Thyroid gland (tissue), 4 donors: ENCODE measurements around the gene ATRN. TPM values are rescaled to one million over a fixed set of nuclear protein-coding genes. Genes with fewer than 3 reads are reported as not detected.

Experiments used
- DNase-seq, 2 donors: peaks; one replicate each; pipeline ENCODE4 v3.0.0-alpha.2; 2019
- H3K27ac ChIP-seq, 3 donors: fragments of 200-600 bp; sonication (generic); 1 replicate in 2 of 3; 2 replicates in 1 of 3; pipeline ENCODE4 v1.5.1; 2016 to 2019; ENCODE audit warnings: mild to moderate bottlenecking in 1 of 3, moderate library complexity in 1 of 3
- H3K27me3 ChIP-seq: fragments of 200-600 bp; sonication (generic); one replicate; pipeline ENCODE4 v1.5.1; 2019
- H3K36me3 ChIP-seq, 2 donors: fragments of 200-600 bp; sonication (generic); one replicate each; pipeline ENCODE4 v1.5.1; 2016 to 2019
- H3K4me1 ChIP-seq, 2 donors: fragments of 200-600 bp; sonication (generic); one replicate each; pipeline ENCODE4 v1.5.1; 2017 to 2019
- H3K4me3 ChIP-seq, 3 donors: fragments of 200-600 bp; sonication (generic); replicated peaks in 1 of 3; 1 replicate in 2 of 3; 2 replicates in 1 of 3; pipeline ENCODE4 v1.5.1; 2016; ENCODE audit warnings: mild to moderate bottlenecking in 1 of 3
- H3K9me3 ChIP-seq: fragments of 200-600 bp; sonication (generic); one replicate; pipeline ENCODE4 v1.5.1; 2017
- POLR2A ChIP-seq, 2 donors: fragments of 450-650 bp; IDR thresholded peaks; one replicate each; pipeline ENCODE4 v1.6.1; 2017; ENCODE audit warnings: antibody characterized with exemption in 2 of 2, mild to moderate bottlenecking in 2 of 2, moderate library complexity in 1 of 2
- WGBS, 2 donors: methylation state at CpG; one replicate each; pipeline ENCODE4 v1.1.5; 2017; 5-methylcytosine and 5-hydroxymethylcytosine counted together
- intact Hi-C: fragments of 100-400 bp; cut with DNase I; formaldehyde crosslinking; loops from one replicate; pipeline ENCODE4 v1.15.1; 2023
- total RNA-seq, 4 donors: library from RNA; depleted of rRNA; stranded (reverse); fragments of >200 nt; gene quantifications; one replicate each; pipeline ENCODE4 v1.2.3, GENCODE V29; 2016
- TF ChIP-seq, protein P1 (sequence below), 6 experiments: fragments of 200-600 bp in 3 of 6; fragments of 450-650 bp in 3 of 6; sonication (generic) in 3 of 6; IDR thresholded peaks; one replicate each; pipeline ENCODE4 v1.5.1; 2016 to 2019; ENCODE audit warnings: antibody characterized with exemption in 6 of 6, mild to moderate bottlenecking in 2 of 6, inconsistent platforms in 1 of 6, moderate library complexity in 1 of 6

The ATRN gene
- total RNA-seq, 4 donors from 2014 or later, result 43.0 to 81.8 (median 61.4) TPM

DNA sequence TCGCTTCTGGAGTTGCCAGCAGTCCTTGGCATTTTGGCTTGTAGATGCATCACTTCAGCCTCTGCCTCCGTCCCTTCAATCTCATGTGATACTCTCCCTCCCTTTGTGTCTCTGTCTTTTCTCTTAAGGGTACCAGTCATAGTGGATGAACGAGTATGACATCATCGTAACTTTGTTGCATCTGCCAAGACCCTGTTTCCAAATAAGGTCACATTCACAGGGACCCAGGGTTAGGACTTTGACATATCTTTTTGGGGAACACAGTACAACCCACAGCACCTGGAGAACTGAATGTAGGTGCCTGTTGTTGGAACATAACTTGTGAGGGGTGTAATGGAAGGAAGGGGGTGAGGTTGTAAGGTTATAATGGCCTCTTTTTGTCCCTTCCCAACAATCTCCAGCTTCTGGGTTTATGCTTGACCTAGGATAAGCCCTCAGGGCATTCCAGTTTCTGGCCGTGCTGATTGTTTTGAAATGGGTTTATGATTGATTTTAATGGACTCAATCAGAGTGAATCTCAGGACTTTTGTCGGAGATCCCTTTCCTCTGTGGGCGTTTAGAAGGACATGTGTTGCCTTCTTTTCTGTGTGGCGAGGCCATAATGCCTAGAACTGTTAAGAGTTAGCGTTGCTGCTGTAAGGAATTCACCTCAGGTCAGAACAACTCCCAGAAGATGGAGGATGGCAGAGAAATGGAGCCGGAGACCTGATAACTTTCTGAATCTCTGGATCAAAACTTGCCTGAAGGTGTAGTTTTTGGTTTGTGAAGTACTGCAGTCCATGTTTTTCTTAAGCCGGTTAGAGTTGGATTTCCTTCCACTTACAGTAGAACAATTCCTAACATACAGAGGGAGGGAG, 9.2 kb downstream of the ATRN start:
- DNase-seq, result no peak
- Histone ChIP-seq H3K4me3 (no peak overlapping the region), H3K9me3 (no peaks in the 10 kb centered on the region), H3K36me3 (no peaks in the 10 kb centered on the region), H3K4me1 (peaks cover 2 to 6% of the 10 kb centered on the region in 2 donors), H3K27me3 (no peaks in the 10 kb centered on the region), H3K27ac (no peak overlapping the region)
- no peak for TF ChIP-seq POLR2A (IDR thresholded peaks at IDR 0.05)
- TF ChIP-seq, protein P1, sequence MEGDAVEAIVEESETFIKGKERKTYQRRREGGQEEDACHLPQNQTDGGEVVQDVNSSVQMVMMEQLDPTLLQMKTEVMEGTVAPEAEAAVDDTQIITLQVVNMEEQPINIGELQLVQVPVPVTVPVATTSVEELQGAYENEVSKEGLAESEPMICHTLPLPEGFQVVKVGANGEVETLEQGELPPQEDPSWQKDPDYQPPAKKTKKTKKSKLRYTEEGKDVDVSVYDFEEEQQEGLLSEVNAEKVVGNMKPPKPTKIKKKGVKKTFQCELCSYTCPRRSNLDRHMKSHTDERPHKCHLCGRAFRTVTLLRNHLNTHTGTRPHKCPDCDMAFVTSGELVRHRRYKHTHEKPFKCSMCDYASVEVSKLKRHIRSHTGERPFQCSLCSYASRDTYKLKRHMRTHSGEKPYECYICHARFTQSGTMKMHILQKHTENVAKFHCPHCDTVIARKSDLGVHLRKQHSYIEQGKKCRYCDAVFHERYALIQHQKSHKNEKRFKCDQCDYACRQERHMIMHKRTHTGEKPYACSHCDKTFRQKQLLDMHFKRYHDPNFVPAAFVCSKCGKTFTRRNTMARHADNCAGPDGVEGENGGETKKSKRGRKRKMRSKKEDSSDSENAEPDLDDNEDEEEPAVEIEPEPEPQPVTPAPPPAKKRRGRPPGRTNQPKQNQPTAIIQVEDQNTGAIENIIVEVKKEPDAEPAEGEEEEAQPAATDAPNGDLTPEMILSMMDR (IDR thresholded peaks at IDR 0.05), result no peak
- WGBS, 2 donors, result 86 to 88% methylated on average over 11 of the region's 11 CpGs
- intact Hi-C loops, result no loop called here

DNA sequence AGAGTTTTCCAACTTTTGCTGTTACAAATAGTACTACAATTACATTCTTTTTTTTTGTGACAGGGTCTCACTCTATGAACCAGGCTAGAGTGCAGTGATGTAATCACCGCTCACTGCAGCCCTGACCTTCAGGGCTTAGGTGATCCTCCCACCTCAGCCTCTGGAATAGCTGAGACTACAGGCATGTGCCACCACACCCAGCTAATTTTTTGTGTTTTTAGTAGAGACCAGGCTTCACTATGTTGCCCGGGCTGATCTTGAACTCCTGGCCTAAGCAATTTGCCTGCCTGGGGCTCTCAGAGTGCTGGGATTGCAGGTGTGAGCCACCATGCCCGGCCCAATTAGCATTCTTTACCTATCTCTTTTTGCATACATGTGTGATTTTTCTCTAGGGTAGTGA, 12.5 kb downstream of the ATRN start:
- Histone ChIP-seq H3K4me1 (peaks cover 2 to 6% of the 10 kb centered on the region in 2 donors), H3K9me3 (no peaks in the 10 kb centered on the region), H3K27ac (peak overlapping the region in 1 of 3 donors; percentile 1), H3K27me3 (no peaks in the 10 kb centered on the region), H3K4me3 (no peak overlapping the region), H3K36me3 (no peaks in the 10 kb centered on the region)
- intact Hi-C loops, result no loop called here
- TF ChIP-seq POLR2A (IDR thresholded peaks at IDR 0.05), result no peak
- TF ChIP-seq, protein P1 (IDR thresholded peaks at IDR 0.05), result no peak
- DNase-seq, result no peak
- WGBS, 2 donors, result 84 to 93% methylated on average over 3 of the region's 3 CpGs

DNA sequence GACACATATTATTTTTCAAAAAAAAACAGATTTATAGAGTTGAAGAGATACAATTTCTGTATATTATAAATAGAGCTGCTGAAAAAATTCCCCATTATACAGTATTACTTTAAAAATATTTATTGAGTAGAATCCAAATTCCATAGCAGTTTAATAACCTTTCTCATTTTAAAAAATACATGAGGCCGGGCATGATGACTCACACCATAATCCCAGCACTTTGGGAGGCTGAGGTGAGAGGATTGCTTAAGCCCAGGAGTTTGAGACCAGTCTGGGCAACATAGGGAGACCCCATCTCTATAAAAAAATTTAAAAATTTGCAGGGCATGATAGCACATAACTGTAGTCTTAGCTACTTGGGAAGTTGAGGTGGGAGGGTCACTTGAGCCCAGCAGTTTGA, 13.0 kb downstream of the ATRN start:
- 80 to 87% methylated on average over 1 of the region's 1 CpG for WGBS, 2 donors
- Histone ChIP-seq H3K27me3 (no peaks in the 10 kb centered on the region), H3K36me3 (no peaks in the 10 kb centered on the region), H3K27ac (peak overlapping the region in 1 of 3 donors; percentile 1), H3K4me3 (no peak overlapping the region), H3K4me1 (peaks cover 2 to 6% of the 10 kb centered on the region in 2 donors), H3K9me3 (no peaks in the 10 kb centered on the region)
- intact Hi-C loops, result no loop called here
- no peak for DNase-seq
- TF ChIP-seq, protein P1 (IDR thresholded peaks at IDR 0.05), result no peak
- TF ChIP-seq POLR2A (IDR thresholded peaks at IDR 0.05), result no peak

DNA sequence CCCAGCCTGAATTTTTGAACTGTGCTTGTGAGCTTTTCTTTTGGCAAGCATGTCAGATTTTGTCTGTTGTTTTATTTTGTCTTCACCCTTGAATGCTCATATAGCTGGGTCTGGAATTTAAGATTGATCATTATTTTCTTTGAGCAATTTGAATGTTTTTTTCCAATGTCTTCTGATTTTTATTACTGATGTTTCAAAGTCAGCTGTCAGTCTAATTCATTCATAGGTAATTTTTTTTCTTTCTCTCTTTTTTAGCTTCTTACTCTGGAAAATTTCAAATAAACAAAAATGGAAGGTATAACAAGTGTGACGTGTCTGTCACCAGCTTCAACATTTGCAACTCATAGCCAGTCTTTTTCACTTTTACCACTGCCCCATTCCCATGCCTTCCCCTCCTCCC, 15.1 kb downstream of the ATRN start:
- Histone ChIP-seq H3K4me1 (peaks cover 4 to 6% of the 10 kb centered on the region in 2 donors), H3K9me3 (no peaks in the 10 kb centered on the region), H3K36me3 (no peaks in the 10 kb centered on the region), H3K27ac (no peak overlapping the region), H3K4me3 (no peak overlapping the region), H3K27me3 (no peaks in the 10 kb centered on the region)
- TF ChIP-seq POLR2A (IDR thresholded peaks at IDR 0.05), result no peak
- TF ChIP-seq, protein P1 (IDR thresholded peaks at IDR 0.05), result no peak
- DNase-seq, result no peak
- WGBS, 2 donors, result 94 to 100% methylated on average over 1 of the region's 1 CpG
- intact Hi-C loops, result no loop called here

DNA sequence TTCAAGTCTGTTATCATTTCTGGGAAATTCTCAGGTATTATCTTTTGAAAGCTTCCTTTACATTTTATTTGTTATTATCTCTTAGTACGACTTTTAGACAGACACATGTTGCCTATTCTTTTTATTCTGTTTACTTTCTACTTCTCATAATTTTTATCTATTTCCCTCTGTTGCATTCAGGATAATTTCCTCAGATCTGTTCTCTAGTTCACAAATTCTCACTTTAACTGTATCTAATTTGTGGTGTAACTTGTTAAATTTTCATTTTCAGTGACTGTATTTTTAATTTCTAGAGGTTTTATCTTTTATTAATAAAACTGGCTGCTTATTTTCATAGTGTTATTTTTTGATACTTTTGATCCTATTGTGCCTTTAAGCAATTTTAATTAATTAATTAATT, 16.0 kb downstream of the ATRN start:
- whole genome bisulfite sequencing, 2 donors, result 97 to 100% methylated on average over 1 of the region's 1 CpG

More for the DNA sequence above, 16.0 kb downstream of the ATRN start:
- H3K27ac ChIP-seq, result no peak overlapping the region
- no peaks in the 10 kb centered on the region for H3K9me3 ChIP-seq
- TF ChIP-seq POLR2A (IDR thresholded peaks at IDR 0.05), result no peak
- TF ChIP-seq, protein P1 (IDR thresholded peaks at IDR 0.05), result no peak
- H3K27me3 ChIP-seq, result no peaks in the 10 kb centered on the region
- no peak overlapping the region for H3K4me3 ChIP-seq
- H3K4me1 ChIP-seq, result peaks cover 6 to 11% of the 10 kb centered on the region in 2 donors
- DNase-seq, result no peak
- intact Hi-C loops, result no loop called here
- H3K36me3 ChIP-seq, result no peaks in the 10 kb centered on the region
